GM19099 (cell line): ENCODE measurements around the gene IER3.
A peak's percentile ranks its signal among the peaks of the same experiment; 100 is the strongest.

Experiments
- POLR2A ChIP-seq: IDR thresholded peaks from 3 replicates; pipeline ENCODE4 v1.6.1; 2011; ENCODE audit warnings: low read depth; ENCODE audit not compliant: insufficient read length; ENCODE audit errors: extremely low read depth

IER3 gene

GRCh38 chr6:30722280-30723112, 21.9 kb downstream of the IER3 start:
- TF ChIP-seq POLR2A, result no peak

- TF ChIP-seq POLR2A, result peak; percentile 74
Measured at GRCh38 chr6:30721198-30722024, 22.9 kb downstream of the IER3 start.

GRCh38 chr6:30720738-30721197, 23.6 kb downstream of the IER3 start:
- TF ChIP-seq POLR2A, result no peak

GRCh38 chr6:30719791-30720737, 24.3 kb downstream of the IER3 start, which contains the start of gene TUBB:
TSS of gene TUBB (plus strand) at chr6:30720352. CDS start at chr6:30720507, 155 bp downstream.
- peak; percentile 91 for TF ChIP-seq POLR2A

- TF ChIP-seq POLR2A, result no peak
Measured at GRCh38 chr6:30719356-30719755, 25.0 kb downstream of the IER3 start.

GRCh38 chr6:30717129-30717844, 27.1 kb downstream of the IER3 start, which contains the start of gene MDC1:
TSS of gene MDC1 (minus strand) at chr6:30717281. CDS start at chr6:30715175, 2,106 bp downstream.
- TF ChIP-seq POLR2A, result peak; percentile 93

- TF ChIP-seq POLR2A, result no peak
Measured at GRCh38 chr6:30716879-30717128, 27.5 kb downstream of the IER3 start.

GRCh38 chr6:30714263-30714662, 30.1 kb downstream of the IER3 start:
- no peak for TF ChIP-seq POLR2A

GRCh38 chr6:30712441-30712945, 31.9 kb downstream of the IER3 start:
- no peak for TF ChIP-seq POLR2A

- peak; percentile 25 for TF ChIP-seq POLR2A
Measured at GRCh38 chr6:30711758-30712380, 32.5 kb downstream of the IER3 start.

- no peak for TF ChIP-seq POLR2A
Measured at GRCh38 chr6:30709101-30709868, 35.1 kb downstream of the IER3 start.

GRCh38 chr6:30707281-30707850, 37.0 kb downstream of the IER3 start:
- no peak for TF ChIP-seq POLR2A
